K562 (cell line): ENCODE results near the gene IL6ST. TPM values are rescaled to one million over a fixed set of nuclear protein-coding genes. Genes with fewer than 3 reads are reported as not detected.

Experiments used
- ATAC-seq: fragments of 200-7000 bp; cut with Tn5 transposase; 3 replicates; pipeline ENCODE4 v1.9.1; 2020; ENCODE audit warnings: moderate library complexity
- BruUV-seq: library from RNA; stranded (reverse); fragments of 400-500 nt; replicated peaks from 2 replicates; lab custom pipeline; 2021; lab: Mats Ljungman, UMichigan
- CTCF ChIA-PET: fragments of 300-600 bp; formaldehyde crosslinking; extraction: SDS; loops from one replicate; lab custom pipeline; 2021; ENCODE audit warnings: low intra/inter-chr PET ratio; lab: Yijun Ruan, JAX
- POLR2A ChIA-PET: fragments of 300-600, 350-650 bp; sonication (Branson Sonifier 250); formaldehyde crosslinking; extraction: SDS; loops from one replicate; lab custom pipeline; 2021; ENCODE audit warnings: antibody characterized with exemption, inconsistent platforms; lab: Yijun Ruan, JAX
- DNase-seq, 4 experiments: peaks; one replicate each; pipeline versions ENCODE4 v3.0.0 to v3.0.0-alpha.2; 2011 to 2018; ENCODE audit warnings: low spot score in 3 of 4, mixed read lengths in 3 of 4; ENCODE audit errors: extremely low read depth in 1 of 4
- FAIRE-seq: peaks from 2 replicates; lab custom pipeline; 2011; peaks lifted over from hg19 to GRCh38; lab: Jason Lieb, UNC
- H2AFZ ChIP-seq: 2 replicates; pipeline ENCODE4 v1.6.0; 2011; ENCODE audit warnings: low read depth, low read length, control low read depth, inconsistent platforms
- H3K27ac ChIP-seq: fragments of 200-600 bp; 3 replicates; pipeline ENCODE4 v1.8.0; 2011; ENCODE audit warnings: low read depth, mild to moderate bottlenecking, control low read depth, inconsistent platforms, low read length, moderate library complexity, mixed read lengths; ENCODE audit errors: extremely low read depth
- H3K27me3 ChIP-seq, 2 experiments: fragments of 300-600 bp in 1 of 2; 2 replicates in 1 of 2; 3 replicates in 1 of 2; pipeline versions ENCODE4 v1.6.0 to v1.8.0; 2011; ENCODE audit warnings: inconsistent platforms in 2 of 2, low read length in 2 of 2, mild to moderate bottlenecking in 1 of 2, mixed read lengths in 1 of 2, moderate library complexity in 1 of 2; ENCODE audit not compliant: control insufficient read depth in 2 of 2, insufficient read depth in 2 of 2
- H3K36me3 ChIP-seq: fragments of 300-600 bp; 3 replicates; pipeline ENCODE4 v1.8.0; 2011; ENCODE audit warnings: mild to moderate bottlenecking, low read length, inconsistent platforms; ENCODE audit not compliant: control insufficient read depth, insufficient read depth
- H3K4me1 ChIP-seq, 2 experiments: fragments of 200-600 bp in 1 of 2; replicated peaks in 1 of 2; 2 replicates in 1 of 2; 3 replicates in 1 of 2; pipeline versions ENCODE4 v1.5.1 to v1.8.0; 2011; ENCODE audit warnings: inconsistent platforms in 2 of 2, low read length in 2 of 2, mild to moderate bottlenecking in 1 of 2, mixed read lengths in 1 of 2, moderate library complexity in 1 of 2; ENCODE audit not compliant: control insufficient read depth in 2 of 2, insufficient read depth in 2 of 2
- H3K4me2 ChIP-seq: 2 replicates; pipeline ENCODE4 v1.6.1; 2011; ENCODE audit warnings: low read length, control low read depth, inconsistent platforms, mixed read lengths; ENCODE audit not compliant: insufficient read depth
- H3K4me3 ChIP-seq: fragments of 200-600 bp; sonication (generic), shearing (Covaris generic); 2 replicates; pipeline ENCODE4 v1.5.1; 2016; ENCODE audit warnings: control low read depth, inconsistent platforms
- H3K79me2 ChIP-seq: fragments of 200-600 bp; 3 replicates; pipeline ENCODE4 v1.8.0; 2011; ENCODE audit warnings: low read length, inconsistent platforms; ENCODE audit not compliant: control insufficient read depth, insufficient read depth
- H3K9ac ChIP-seq, 2 experiments: 2 replicates each; pipeline versions ENCODE4 v1.6.0 to v1.6.1; 2011; ENCODE audit warnings: low read depth in 2 of 2, low read length in 2 of 2, control low read depth in 1 of 2, inconsistent platforms in 1 of 2, mild to moderate bottlenecking in 1 of 2, mixed read lengths in 1 of 2; ENCODE audit not compliant: insufficient read depth in 1 of 2
- H3K9me1 ChIP-seq: one replicate; pipeline ENCODE4 v1.6.0; 2011; ENCODE audit warnings: inconsistent platforms, mild to moderate bottlenecking, low read length, moderate library complexity; ENCODE audit not compliant: control insufficient read depth, insufficient read depth
- H3K9me3 ChIP-seq: replicated peaks from 2 replicates; pipeline ENCODE4 v1.5.1; 2011; ENCODE audit warnings: low read depth, low read length, inconsistent platforms; ENCODE audit not compliant: control insufficient read depth, insufficient read depth
- H4K20me1 ChIP-seq: replicated peaks from 2 replicates; pipeline ENCODE4 v1.6.1; 2011; ENCODE audit warnings: low read length, inconsistent platforms, mixed read lengths; ENCODE audit not compliant: control insufficient read depth, insufficient read depth
- EGR1 ChIP-seq: fragments of 450-650 bp; conservative IDR thresholded peaks from 2 replicates; pipeline ENCODE4 v1.6.1; 2017; ENCODE audit warnings: mild to moderate bottlenecking
- EP300 ChIP-seq: IDR thresholded peaks from 2 replicates; pipeline ENCODE4 v1.6.1; 2012; ENCODE audit warnings: low read length, improper control_type of control experiment
- KLF10 ChIP-seq: fragments of 250-450 bp; sonication (Bioruptor Pico); IDR thresholded peaks from 2 replicates; pipeline ENCODE4 v1.6.1; 2021; ENCODE audit warnings: matching md5 sums
- MAFF ChIP-seq: IDR thresholded peaks from 2 replicates; pipeline ENCODE4 v1.6.1; 2012; ENCODE audit warnings: low read length, improper control_type of control experiment
- MAFK ChIP-seq: IDR thresholded peaks from 2 replicates; pipeline ENCODE4 v1.6.1; 2011; ENCODE audit warnings: low read length, improper control_type of control experiment
- NCOA2 ChIP-seq, 2 experiments: fragments of 450-650 bp; IDR thresholded peaks; 2 replicates each; pipeline ENCODE4 v1.6.1; 2018; ENCODE audit warnings: mild to moderate bottlenecking in 2 of 2, moderate library complexity in 1 of 2; ENCODE audit not compliant: partially characterized antibody in 2 of 2
- POLR2H ChIP-seq: IDR thresholded peaks from 2 replicates; pipeline ENCODE4 v1.6.1; 2016; ENCODE audit warnings: missing genetic modification characterization, low read depth, mild to moderate bottlenecking, control low read depth, missing compliant biosample characterization, moderate library complexity
- SMC3 ChIP-seq: conservative IDR thresholded peaks from 2 replicates; pipeline ENCODE4 v1.6.1; 2011; ENCODE audit warnings: low read depth, low read length, improper control_type of control experiment; ENCODE audit not compliant: insufficient read depth
- SUPT5H ChIP-seq: fragments of 450-650 bp; IDR thresholded peaks from 2 replicates; pipeline ENCODE4 v1.6.1; 2016
- TAF15 ChIP-seq: fragments of 200-400 bp; formaldehyde crosslinking; IDR thresholded peaks from 2 replicates; pipeline ENCODE4 v1.6.1; 2017; ENCODE audit warnings: mild to moderate bottlenecking, low read depth, low read length, moderate library complexity
- ZNF197 ChIP-seq: fragments of 200-800 bp; sonication (Bioruptor generic); IDR thresholded peaks from 2 replicates; pipeline ENCODE4 v1.6.1; 2016; ENCODE audit warnings: low read depth, missing genetic modification characterization, missing compliant biosample characterization
- WGBS: fragments of 100-300 bp; shearing (Covaris generic); methylation state at CpG from one replicate; pipeline ENCODE4 v1.1.6; 2016; ENCODE audit warnings: low coverage, mixed read lengths; ENCODE audit not compliant: insufficient coverage; ENCODE audit errors: missing lambda C conversion rate; 5-methylcytosine and 5-hydroxymethylcytosine counted together
- in situ Hi-C: fragments of 300-500 bp; cut with MboI; formaldehyde crosslinking; loops from 4 replicates; pipeline ENCODE4 v1.15.0; 2018; ENCODE audit warnings: inconsistent platforms, mixed read lengths
- intact Hi-C: fragments of 100-400 bp; cut with micrococcal nuclease; formaldehyde crosslinking; loops from 2 replicates; pipeline ENCODE4 v1.14.2; 2022
- polyA plus RNA-seq, 8 experiments: library from polyadenylated mRNA; depleted of rRNA in 4 of 8; stranded (reverse) in 5 of 8; unstranded in 3 of 8; fragments of >200 nt; fragmentation: Nextera tagmentation in 2 of 8; fragmentation: Illumina TruSeq in 1 of 8; extraction: Ambion mirVana in 2 of 8; extraction: Trizol in 1 of 8; gene quantifications; 2 replicates each; pipeline versions ENCODE4 v1.2.1 to v1.2.3, GENCODE V29; 2011 to 2014; ENCODE audit warnings: inconsistent platforms in 1 of 8, missing spikeins in 1 of 8
- total RNA-seq, 7 experiments: library from RNA; depleted of rRNA in 6 of 7; stranded (reverse); fragments of >200 nt in 6 of 7; fragmentation: Illumina TruSeq in 2 of 7; extraction: Trizol in 2 of 7; gene quantifications; 2 replicates each; pipeline versions ENCODE4 v1.2.1 to v1.2.3, GENCODE V29; 2011 to 2021; ENCODE audit warnings: low replicate concordance in 1 of 7
- TF ChIP-seq, protein P1 (sequence below): fragments of 250-450 bp; sonication (Bioruptor Pico); IDR thresholded peaks from 2 replicates; pipeline ENCODE4 v1.5.0; 2021
- TF ChIP-seq, protein P2 (sequence below): IDR thresholded peaks from 2 replicates; pipeline ENCODE4 v1.6.1; 2016; ENCODE audit warnings: missing genetic modification characterization, missing compliant biosample characterization
- TF ChIP-seq, protein P3 (sequence below): fragments of 250-450 bp; sonication (Bioruptor Pico); IDR thresholded peaks from 2 replicates; pipeline ENCODE4 v1.5.0; 2020; ENCODE audit warnings: mild to moderate bottlenecking

Gene IL6ST
- total and polyA plus RNA-seq, 9 of the 15 experiments (the other 6 are each of a cell fraction or from before 2014, with no cell fraction given) = 2.0 to 27.0 (median 7.9) TPM

DNA sequence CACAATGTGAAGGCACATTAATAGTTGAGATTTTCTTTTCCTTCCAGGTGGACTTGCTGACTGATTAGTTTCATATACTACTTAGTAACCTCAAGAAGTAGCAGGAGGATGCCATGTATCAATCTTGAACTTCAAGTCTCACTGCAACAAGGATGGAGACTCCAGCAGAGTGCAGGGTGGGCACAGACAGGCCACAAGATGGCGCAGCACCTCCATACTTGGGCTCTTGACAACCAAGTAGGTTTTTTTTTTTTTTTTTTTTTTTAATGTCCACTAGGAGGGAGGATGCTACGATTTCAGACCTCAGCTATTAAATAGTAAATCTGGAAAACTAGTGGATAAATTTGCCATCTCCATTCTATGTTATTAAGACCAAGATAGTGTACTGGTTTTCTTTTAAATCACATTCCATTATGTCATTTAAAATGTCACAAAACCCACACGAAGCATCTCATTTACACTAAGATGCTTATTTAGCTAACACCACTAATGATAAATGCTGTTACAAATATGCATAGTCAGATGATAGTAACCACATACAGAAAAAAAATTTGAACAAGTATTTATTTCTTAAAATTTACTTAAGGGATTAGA lies 58.6 kb downstream of the IL6ST start:
- peak; percentile 68 to 86 (median 73) for DNase-seq
- H3K9me1 ChIP-seq = no peaks in the 10 kb centered on the region
- peak; percentile 96 for ATAC-seq
- peaks cover 18% of the 10 kb centered on the region for H3K36me3 ChIP-seq
- intact Hi-C loops (loop anchor here (1.0 to 2.0 kb wide), 4 partner anchors 136 to 903 kb away; no protein-coding TSS in a partner anchor), in situ Hi-C loops (loop anchor here (10.0 to 25.0 kb wide), 2 partner anchors 139 to 901 kb away; no protein-coding TSS in a partner anchor)
- no peaks in the 10 kb centered on the region for H3K27me3 ChIP-seq
- H3K9ac ChIP-seq = no peak overlapping the region
- no peak overlapping the region for H2AFZ ChIP-seq
- no TSS peak for BruUV-seq
- WGBS = 21% methylated on average over 3 of the region's 3 CpGs
- no peak overlapping the region for H3K4me2 ChIP-seq
- H3K4me1 ChIP-seq = no peaks in the 10 kb centered on the region; a peak in 1 of 5 replicates
- FAIRE-seq = peak; percentile 90
- no peaks in the 10 kb centered on the region for H3K79me2 ChIP-seq
- H3K27ac ChIP-seq = no peak overlapping the region
- 0 out of 2 replicates have a peak, but pooled peaks cover 2% of the 10 kb centered on the region for H4K20me1 ChIP-seq
- no peak overlapping the region for H3K4me3 ChIP-seq
- H3K9me3 ChIP-seq = no peaks in the 10 kb centered on the region
- ChIA-PET POLR2A (interaction anchor here (0.6 to 2.1 kb wide), 4 partner anchors 10 to 327 kb away, joined by 3 to 5 read pairs (median 4); no protein-coding TSS in a partner anchor), CTCF (interaction anchor here (0.6 to 2.5 kb wide), 12 partner anchors 109 to 1496 kb away, joined by 3 to 46 read pairs (median 4); no protein-coding TSS in a partner anchor)
- TF ChIP-seq SMC3 (peak; percentile 96), MAFF (no peak), KLF10 (no peak), NCOA2 (IDR thresholded peaks at IDR 0.05; ENCODE audit: partially characterized antibody in 2 of 2) (peak in 1 of 2 experiments; percentile 7), EGR1 (no peak), ZNF197 (CRISPR knock-in tag) (no peak), MAFK (no peak), TAF15 (no peak), EP300 (no peak), SUPT5H (no peak), POLR2H (tag) (peak; percentile 14; the same call in 1 of the 2 replicates)
- TF ChIP-seq, protein P1, sequence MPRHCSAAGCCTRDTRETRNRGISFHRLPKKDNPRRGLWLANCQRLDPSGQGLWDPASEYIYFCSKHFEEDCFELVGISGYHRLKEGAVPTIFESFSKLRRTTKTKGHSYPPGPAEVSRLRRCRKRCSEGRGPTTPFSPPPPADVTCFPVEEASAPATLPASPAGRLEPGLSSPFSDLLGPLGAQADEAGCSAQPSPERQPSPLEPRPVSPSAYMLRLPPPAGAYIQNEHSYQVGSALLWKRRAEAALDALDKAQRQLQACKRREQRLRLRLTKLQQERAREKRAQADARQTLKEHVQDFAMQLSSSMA = no peak
- TF ChIP-seq, protein P2, sequence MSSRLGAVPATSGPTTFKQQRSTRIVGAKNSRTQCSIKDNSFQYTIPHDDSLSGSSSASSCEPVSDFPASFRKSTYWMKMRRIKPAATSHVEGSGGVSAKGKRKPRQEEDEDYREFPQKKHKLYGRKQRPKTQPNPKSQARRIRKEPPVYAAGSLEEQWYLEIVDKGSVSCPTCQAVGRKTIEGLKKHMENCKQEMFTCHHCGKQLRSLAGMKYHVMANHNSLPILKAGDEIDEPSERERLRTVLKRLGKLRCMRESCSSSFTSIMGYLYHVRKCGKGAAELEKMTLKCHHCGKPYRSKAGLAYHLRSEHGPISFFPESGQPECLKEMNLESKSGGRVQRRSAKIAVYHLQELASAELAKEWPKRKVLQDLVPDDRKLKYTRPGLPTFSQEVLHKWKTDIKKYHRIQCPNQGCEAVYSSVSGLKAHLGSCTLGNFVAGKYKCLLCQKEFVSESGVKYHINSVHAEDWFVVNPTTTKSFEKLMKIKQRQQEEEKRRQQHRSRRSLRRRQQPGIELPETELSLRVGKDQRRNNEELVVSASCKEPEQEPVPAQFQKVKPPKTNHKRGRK = no peak
- TF ChIP-seq, protein P3, sequence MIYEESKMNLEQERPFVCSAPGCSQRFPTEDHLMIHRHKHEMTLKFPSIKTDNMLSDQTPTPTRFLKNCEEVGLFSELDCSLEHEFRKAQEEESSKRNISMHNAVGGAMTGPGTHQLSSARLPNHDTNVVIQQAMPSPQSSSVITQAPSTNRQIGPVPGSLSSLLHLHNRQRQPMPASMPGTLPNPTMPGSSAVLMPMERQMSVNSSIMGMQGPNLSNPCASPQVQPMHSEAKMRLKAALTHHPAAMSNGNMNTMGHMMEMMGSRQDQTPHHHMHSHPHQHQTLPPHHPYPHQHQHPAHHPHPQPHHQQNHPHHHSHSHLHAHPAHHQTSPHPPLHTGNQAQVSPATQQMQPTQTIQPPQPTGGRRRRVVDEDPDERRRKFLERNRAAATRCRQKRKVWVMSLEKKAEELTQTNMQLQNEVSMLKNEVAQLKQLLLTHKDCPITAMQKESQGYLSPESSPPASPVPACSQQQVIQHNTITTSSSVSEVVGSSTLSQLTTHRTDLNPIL (CRISPR knock-in tag) = no peak
